Neural crest cell (in vitro differentiated cells): ENCODE measurements around the gene CX3CL1. TPM values are rescaled to one million over a fixed set of nuclear protein-coding genes. Genes with fewer than 3 reads are reported as not detected.

Source experiments
- DNase-seq: peaks from one replicate; pipeline ENCODE4 v3.0.0; 2021; ENCODE audit warnings: low read depth, mixed read lengths, low spot score
- H3K27ac Mint-ChIP-seq: one replicate; pipeline ENCODE4 v1.8.0; 2021; ENCODE audit warnings: mild to moderate bottlenecking, mixed read lengths; ENCODE audit not compliant: unreplicated experiment
- H3K27me3 Mint-ChIP-seq: 2 replicates; pipeline ENCODE4 v1.8.0; 2021; ENCODE audit warnings: low read depth, mild to moderate bottlenecking, mixed read lengths
- H3K36me3 Mint-ChIP-seq: 2 replicates; pipeline ENCODE4 v1.8.0; 2021; ENCODE audit warnings: low read depth, mild to moderate bottlenecking, mixed read lengths
- H3K4me1 Mint-ChIP-seq: 2 replicates; pipeline ENCODE4 v1.8.0; 2021; ENCODE audit warnings: mixed read lengths
- H3K4me3 Mint-ChIP-seq: one replicate; pipeline ENCODE4 v1.8.0; 2021; ENCODE audit warnings: mild to moderate bottlenecking, mixed read lengths
- H3K9me3 Mint-ChIP-seq: 2 replicates; pipeline ENCODE4 v1.8.0; 2021; ENCODE audit warnings: mixed read lengths
- CTCF ChIP-seq: fragments of 200-600 bp; sonication (generic); conservative IDR thresholded peaks from 2 replicates; pipeline ENCODE4 v1.5.0; 2021; ENCODE audit warnings: antibody characterized with exemption, mild to moderate bottlenecking
- total RNA-seq: library from RNA; stranded (reverse); gene quantifications from 2 replicates; pipeline ENCODE4 v1.2.1, GENCODE V29; 2021

The CX3CL1 gene
- total RNA-seq, 1 donor from 2014 or later, result 6.0 TPM

- Mint-ChIP-seq H3K27ac (no peak overlapping the region), H3K4me3 (no peak overlapping the region), H3K4me1 (peaks cover 8% of the 10 kb centered on the region), H3K36me3 (no peaks in the 10 kb centered on the region), H3K9me3 (no peaks in the 10 kb centered on the region), H3K27me3 (peaks cover 3% of the 10 kb centered on the region)
- TF ChIP-seq CTCF, result no peak
- DNase-seq, result no peak
Measured at GRCh38 chr16:57387598-57388354, 15.5 kb downstream of the CX3CL1 start.

GRCh38 chr16:57388359-57389086 is 16.2 kb downstream of the CX3CL1 start:
- Mint-ChIP-seq H3K4me1 (peaks cover 8% of the 10 kb centered on the region), H3K27ac (no peak overlapping the region), H3K4me3 (no peak overlapping the region), H3K36me3 (no peaks in the 10 kb centered on the region), H3K27me3 (peaks cover 5% of the 10 kb centered on the region), H3K9me3 (no peaks in the 10 kb centered on the region)
- no peak for DNase-seq
- no peak for TF ChIP-seq CTCF

GRCh38 chr16:57389087-57389468 is 16.8 kb downstream of the CX3CL1 start:
- no peaks in the 10 kb centered on the region for H3K36me3 Mint-ChIP-seq
- peaks cover 5% of the 10 kb centered on the region for H3K27me3 Mint-ChIP-seq
- no peak for DNase-seq
- TF ChIP-seq CTCF, result no peak
- peaks cover 8% of the 10 kb centered on the region for H3K4me1 Mint-ChIP-seq
- no peaks in the 10 kb centered on the region for H3K9me3 Mint-ChIP-seq
- H3K4me3 Mint-ChIP-seq, result no peak overlapping the region
- no peak overlapping the region for H3K27ac Mint-ChIP-seq

GRCh38 chr16:57390636-57391295 is 18.5 kb downstream of the CX3CL1 start:
- Mint-ChIP-seq H3K27me3 (peaks cover 5% of the 10 kb centered on the region), H3K4me3 (no peak overlapping the region), H3K36me3 (no peaks in the 10 kb centered on the region), H3K4me1 (peaks cover 8% of the 10 kb centered on the region), H3K27ac (no peak overlapping the region), H3K9me3 (no peaks in the 10 kb centered on the region)
- DNase-seq, result no peak
- TF ChIP-seq CTCF, result no peak

- TF ChIP-seq CTCF, result no peak
- H3K36me3 Mint-ChIP-seq, result no peaks in the 10 kb centered on the region
- DNase-seq, result no peak
- H3K27me3 Mint-ChIP-seq, result peaks cover 4% of the 10 kb centered on the region
- H3K4me3 Mint-ChIP-seq, result no peak overlapping the region
- H3K9me3 Mint-ChIP-seq, result no peaks in the 10 kb centered on the region
- H3K4me1 Mint-ChIP-seq, result peaks cover 7% of the 10 kb centered on the region
- no peak overlapping the region for H3K27ac Mint-ChIP-seq
Measured at GRCh38 chr16:57391300-57391699, 19.0 kb downstream of the CX3CL1 start.
